SK-N-SH (cell line): ENCODE measurements around the gene KCNMB3. TPM values are rescaled to one million over a fixed set of nuclear protein-coding genes. Genes with fewer than 3 reads are reported as not detected.
"Not testable (repeated sequence)": the region's sequence is repeated elsewhere in the genome, so short reads cannot be mapped to it uniquely, and the experiment has no call there.

ENCODE experiments used
- CTCF ChIA-PET: fragments of 300-600, 350-600 bp; formaldehyde crosslinking; extraction: SDS; loops from one replicate; lab custom pipeline; 2021; lab: Yijun Ruan, JAX
- POLR2A ChIA-PET: fragments of 350-600 bp; sonication (Branson Sonifier 250); formaldehyde crosslinking; extraction: SDS; loops from one replicate; lab custom pipeline; 2020; ENCODE audit warnings: antibody characterized with exemption, inconsistent platforms; lab: Yijun Ruan, JAX
- DNase-seq: peaks from one replicate; pipeline ENCODE4 v3.0.0; 2012
- H2AFZ ChIP-seq: fragments of 200-600 bp; sonication (generic); 2 replicates; pipeline ENCODE4 v1.8.1; 2016; ENCODE audit warnings: antibody characterized with exemption, mild to moderate bottlenecking, low read depth
- H3F3A ChIP-seq: fragments of 200-600 bp; sonication (generic); replicated peaks from 2 replicates; pipeline ENCODE3; 2016; ENCODE audit warnings: antibody characterized with exemption, mild to moderate bottlenecking; ENCODE audit not compliant: insufficient read depth
- H3K27ac ChIP-seq, 2 experiments: fragments of 200-500 bp in 1 of 2; fragments of 200-600 bp in 1 of 2; sonication (Bioruptor generic) in 1 of 2; sonication (generic), shearing (Covaris generic) in 1 of 2; 2 replicates each; pipeline versions ENCODE4 v1.5.1 to v1.6.1; 2014 to 2016; ENCODE audit warnings: low read depth in 2 of 2, inconsistent platforms in 1 of 2, low read length in 1 of 2, mild to moderate bottlenecking in 1 of 2, mixed read lengths in 1 of 2
- H3K27me3 ChIP-seq: fragments of 200-600 bp; sonication (generic), shearing (Covaris generic); 2 replicates; pipeline ENCODE4 v1.6.1; 2016; ENCODE audit warnings: mixed run types; ENCODE audit not compliant: insufficient read depth
- H3K36me3 ChIP-seq, 2 experiments: fragments of 200-500 bp in 1 of 2; fragments of 200-600 bp in 1 of 2; sonication (Bioruptor generic) in 1 of 2; sonication (generic) in 1 of 2; replicated peaks in 1 of 2; 2 replicates each; pipeline versions ENCODE3 to v1.5.1; 2014 to 2016; ENCODE audit warnings: low read length in 1 of 2, mild to moderate bottlenecking in 1 of 2; ENCODE audit not compliant: insufficient read depth in 2 of 2, control insufficient read depth in 1 of 2
- H3K4me1 ChIP-seq, 2 experiments: fragments of 200-500 bp in 1 of 2; fragments of 200-600 bp in 1 of 2; sonication (Bioruptor generic) in 1 of 2; sonication (generic), shearing (Covaris generic) in 1 of 2; 2 replicates each; pipeline versions ENCODE4 v1.5.1 to v1.6.1; 2014 to 2016; ENCODE audit warnings: low read depth in 1 of 2, low read length in 1 of 2, mixed run types in 1 of 2; ENCODE audit not compliant: insufficient read depth in 2 of 2, control insufficient read depth in 1 of 2
- H3K4me2 ChIP-seq: fragments of 200-600 bp; sonication (generic), shearing (Covaris generic); 2 replicates; pipeline ENCODE4 v1.6.1; 2017; ENCODE audit warnings: mixed run types
- H3K4me3 ChIP-seq, 2 experiments: fragments of 200-500 bp in 1 of 2; fragments of 200-600 bp in 1 of 2; sonication (Bioruptor generic) in 1 of 2; sonication (generic), shearing (Covaris generic) in 1 of 2; 2 replicates each; pipeline versions ENCODE4 v1.5.1 to v1.8.1; 2014 to 2016; ENCODE audit warnings: low read depth in 2 of 2, inconsistent platforms in 1 of 2, low read length in 1 of 2, mild to moderate bottlenecking in 1 of 2, mixed read lengths in 1 of 2, moderate library complexity in 1 of 2
- H3K79me2 ChIP-seq: fragments of 200-600 bp; sonication (generic); 2 replicates; pipeline ENCODE4 v1.8.1; 2017; ENCODE audit warnings: mild to moderate bottlenecking; ENCODE audit not compliant: insufficient read depth
- H3K9ac ChIP-seq: fragments of 200-600 bp; sonication (generic); 2 replicates; pipeline ENCODE4 v1.6.1; 2017; ENCODE audit warnings: mixed run types
- H3K9me2 ChIP-seq: fragments of 200-600 bp; sonication (generic); 2 replicates; pipeline ENCODE4 v1.6.1; 2017; ENCODE audit warnings: mixed run types
- H3K9me3 ChIP-seq: fragments of 200-600 bp; sonication (generic); 2 replicates; pipeline ENCODE4 v1.6.1; 2017; ENCODE audit warnings: mixed run types, mild to moderate bottlenecking, moderate library complexity
- H4K20me1 ChIP-seq: fragments of 200-600 bp; sonication (generic); 2 replicates; pipeline ENCODE4 v1.6.1; 2017; ENCODE audit warnings: mild to moderate bottlenecking, mixed run types; ENCODE audit not compliant: insufficient read depth
- ELF1 ChIP-seq: IDR thresholded peaks from 2 replicates; pipeline ENCODE4 v1.4.0; 2012
- FOSL2 ChIP-seq: IDR thresholded peaks from 2 replicates; pipeline ENCODE4 v1.4.0; 2012; ENCODE audit warnings: low read depth, mild to moderate bottlenecking, moderate library complexity, borderline replicate concordance
- FOXJ3 ChIP-seq: sonication (generic); formaldehyde crosslinking; IDR thresholded peaks from 2 replicates; pipeline ENCODE4 v1.5.1; 2020; ENCODE audit warnings: mild to moderate bottlenecking, missing genetic modification reagents
- FOXM1 ChIP-seq: IDR thresholded peaks from 2 replicates; pipeline ENCODE4 v1.4.0; 2012; ENCODE audit warnings: low read depth, mild to moderate bottlenecking
- GABPA ChIP-seq: IDR thresholded peaks from 2 replicates; pipeline ENCODE4 v1.4.0; 2012; ENCODE audit warnings: low read depth, mild to moderate bottlenecking
- GATA2 ChIP-seq: sonication (generic); formaldehyde crosslinking; IDR thresholded peaks from 2 replicates; pipeline ENCODE4 v1.5.0; 2020; ENCODE audit warnings: mild to moderate bottlenecking, missing genetic modification reagents
- IRF3 ChIP-seq: fragments of 150-350 bp; IDR thresholded peaks from 2 replicates; pipeline ENCODE4 v1.6.1; 2016; ENCODE audit warnings: mild to moderate bottlenecking, low read depth, low read length
- MEF2A ChIP-seq: IDR thresholded peaks from 2 replicates; pipeline ENCODE4 v1.4.0; 2012; ENCODE audit warnings: low read depth, borderline replicate concordance
- NFIC ChIP-seq: IDR thresholded peaks from 2 replicates; pipeline ENCODE4 v1.4.0; 2012; ENCODE audit warnings: borderline replicate concordance
- NRF1 ChIP-seq: IDR thresholded peaks from 2 replicates; pipeline ENCODE4 v1.6.1; 2012; ENCODE audit warnings: low read depth, mild to moderate bottlenecking, low read length
- RAD21 ChIP-seq: IDR thresholded peaks from 2 replicates; pipeline ENCODE4 v1.6.1; 2012; ENCODE audit warnings: mild to moderate bottlenecking, low read length
- RCOR1 ChIP-seq: fragments of 150-350 bp; IDR thresholded peaks from 2 replicates; pipeline ENCODE4 v1.6.1; 2017; ENCODE audit warnings: antibody characterized with exemption, low read length
- RFX5 ChIP-seq: IDR thresholded peaks from 2 replicates; pipeline ENCODE4 v1.6.1; 2012; ENCODE audit warnings: mild to moderate bottlenecking, improper control_type of control experiment, low read length
- SMC3 ChIP-seq: IDR thresholded peaks from 2 replicates; pipeline ENCODE4 v1.6.1; 2012; ENCODE audit warnings: low read depth, low read length, improper control_type of control experiment
- TCF12 ChIP-seq: IDR thresholded peaks from 2 replicates; pipeline ENCODE4 v1.4.0; 2012
- TEAD4 ChIP-seq: IDR thresholded peaks from 2 replicates; pipeline ENCODE4 v1.4.0; 2012; ENCODE audit warnings: mild to moderate bottlenecking, borderline replicate concordance; ENCODE audit not compliant: insufficient read depth
- WGBS: methylation state at CpG from one replicate; pipeline ENCODE4 v1.1.6; 2017; ENCODE audit warnings: low lambda C conversion rate; 5-methylcytosine and 5-hydroxymethylcytosine counted together
- polyA plus RNA-seq, 3 experiments: library from polyadenylated mRNA; depleted of rRNA; stranded (reverse); fragments of >200 nt; gene quantifications; 2 replicates each; pipeline ENCODE4 v1.2.3, GENCODE V29; 2012
- TF ChIP-seq, protein P1 (sequence below): IDR thresholded peaks from 2 replicates; pipeline ENCODE4 v1.6.1; 2012; ENCODE audit warnings: mild to moderate bottlenecking, low read depth, low read length, moderate library complexity
- TF ChIP-seq, protein P2 (sequence below): IDR thresholded peaks from 2 replicates; pipeline ENCODE4 v1.4.0; 2012; ENCODE audit warnings: low read depth
- TF ChIP-seq, protein P3 (sequence below): fragments of 200-600 bp; sonication (generic); IDR thresholded peaks from 2 replicates; pipeline ENCODE4 v1.6.1; 2017; ENCODE audit warnings: antibody characterized with exemption, mild to moderate bottlenecking, moderate library complexity
- TF ChIP-seq, protein P4 (sequence below): IDR thresholded peaks from 2 replicates; pipeline ENCODE4; 2012

KCNMB3 gene
- polyA plus RNA-seq, 1 of the 3 experiments (the other 2 are of a cell fraction): 1.1 TPM

DNA sequence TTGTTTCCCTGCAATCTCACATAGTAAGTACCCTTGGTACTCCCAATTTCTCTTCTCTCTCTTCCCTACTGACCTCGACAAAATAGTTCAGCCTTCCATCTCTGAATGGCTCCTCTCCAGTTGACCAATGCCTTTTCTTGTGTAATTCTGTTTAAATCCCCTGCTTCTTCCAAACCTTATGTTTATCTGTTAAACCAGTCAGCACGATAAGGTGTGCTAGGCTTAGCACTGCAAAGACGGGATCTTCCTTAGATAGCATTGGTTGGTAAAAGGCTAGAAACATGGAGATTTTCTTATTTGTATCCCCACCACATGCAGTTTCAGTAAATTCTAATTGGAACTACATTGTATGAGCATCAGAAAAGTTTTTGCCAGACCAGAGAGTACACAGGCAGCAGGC lies 25.8 kb upstream of the KCNMB3 start (continued):
- TF ChIP-seq, protein P1, sequence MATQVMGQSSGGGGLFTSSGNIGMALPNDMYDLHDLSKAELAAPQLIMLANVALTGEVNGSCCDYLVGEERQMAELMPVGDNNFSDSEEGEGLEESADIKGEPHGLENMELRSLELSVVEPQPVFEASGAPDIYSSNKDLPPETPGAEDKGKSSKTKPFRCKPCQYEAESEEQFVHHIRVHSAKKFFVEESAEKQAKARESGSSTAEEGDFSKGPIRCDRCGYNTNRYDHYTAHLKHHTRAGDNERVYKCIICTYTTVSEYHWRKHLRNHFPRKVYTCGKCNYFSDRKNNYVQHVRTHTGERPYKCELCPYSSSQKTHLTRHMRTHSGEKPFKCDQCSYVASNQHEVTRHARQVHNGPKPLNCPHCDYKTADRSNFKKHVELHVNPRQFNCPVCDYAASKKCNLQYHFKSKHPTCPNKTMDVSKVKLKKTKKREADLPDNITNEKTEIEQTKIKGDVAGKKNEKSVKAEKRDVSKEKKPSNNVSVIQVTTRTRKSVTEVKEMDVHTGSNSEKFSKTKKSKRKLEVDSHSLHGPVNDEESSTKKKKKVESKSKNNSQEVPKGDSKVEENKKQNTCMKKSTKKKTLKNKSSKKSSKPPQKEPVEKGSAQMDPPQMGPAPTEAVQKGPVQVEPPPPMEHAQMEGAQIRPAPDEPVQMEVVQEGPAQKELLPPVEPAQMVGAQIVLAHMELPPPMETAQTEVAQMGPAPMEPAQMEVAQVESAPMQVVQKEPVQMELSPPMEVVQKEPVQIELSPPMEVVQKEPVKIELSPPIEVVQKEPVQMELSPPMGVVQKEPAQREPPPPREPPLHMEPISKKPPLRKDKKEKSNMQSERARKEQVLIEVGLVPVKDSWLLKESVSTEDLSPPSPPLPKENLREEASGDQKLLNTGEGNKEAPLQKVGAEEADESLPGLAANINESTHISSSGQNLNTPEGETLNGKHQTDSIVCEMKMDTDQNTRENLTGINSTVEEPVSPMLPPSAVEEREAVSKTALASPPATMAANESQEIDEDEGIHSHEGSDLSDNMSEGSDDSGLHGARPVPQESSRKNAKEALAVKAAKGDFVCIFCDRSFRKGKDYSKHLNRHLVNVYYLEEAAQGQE: no peak
- TF ChIP-seq IRF3: no peak
- TF ChIP-seq, all 33 proteins: peak for 0

DNA sequence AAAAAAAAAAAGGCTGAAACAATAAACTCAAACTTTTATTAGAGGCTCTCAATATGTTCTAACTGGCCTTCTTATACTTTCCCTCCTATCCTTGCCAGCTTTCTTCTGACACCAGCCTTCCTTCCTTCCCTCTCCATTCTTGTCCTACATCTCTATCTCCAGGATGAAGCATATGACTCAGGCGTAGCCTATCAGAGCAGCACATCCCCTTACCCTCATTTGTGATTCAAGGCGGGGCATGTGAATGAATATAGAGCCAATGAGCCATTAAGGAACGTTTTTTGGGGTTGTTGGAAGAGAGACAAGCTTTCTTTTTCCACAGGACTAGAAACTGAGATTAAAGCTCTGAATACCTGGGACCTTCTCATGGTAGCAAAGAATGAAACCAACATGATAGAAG lies 25.1 kb upstream of the KCNMB3 start:
- Histone ChIP-seq H3K27me3 (no peaks in the 10 kb centered on the region), H3K9me3 (no peaks in the 10 kb centered on the region), H2AFZ (no peak overlapping the region), H3K79me2 (no peaks in the 10 kb centered on the region), H3K9ac (no peak overlapping the region), H3F3A (no peaks in the 10 kb centered on the region), H3K4me2 (no peak overlapping the region), H3K27ac (no peak overlapping the region), H3K4me1 (no peaks in the 10 kb centered on the region), H3K4me3 (no peak overlapping the region), H3K36me3 (no peaks in the 10 kb centered on the region), H3K9me2 (no peaks in the 10 kb centered on the region), H4K20me1 (no peaks in the 10 kb centered on the region)
- 63% methylated on average over 3 of the region's 3 CpGs for WGBS
- POLR2A ChIA-PET: no interaction called here
- no peak for TF ChIP-seq SMC3
- TF ChIP-seq MEF2A: no peak
- no peak for TF ChIP-seq FOXJ3
- TF ChIP-seq TCF12: no peak
- no peak for TF ChIP-seq RAD21
- TF ChIP-seq ELF1: no peak
- TF ChIP-seq RCOR1: no peak
- TF ChIP-seq, protein P2, sequence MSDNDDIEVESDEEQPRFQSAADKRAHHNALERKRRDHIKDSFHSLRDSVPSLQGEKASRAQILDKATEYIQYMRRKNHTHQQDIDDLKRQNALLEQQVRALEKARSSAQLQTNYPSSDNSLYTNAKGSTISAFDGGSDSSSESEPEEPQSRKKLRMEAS: no peak
- TF ChIP-seq FOXM1: no peak
- TF ChIP-seq GATA2 (CRISPR knock-in tag): no peak
- no peak for TF ChIP-seq NRF1
- TF ChIP-seq, protein P3, sequence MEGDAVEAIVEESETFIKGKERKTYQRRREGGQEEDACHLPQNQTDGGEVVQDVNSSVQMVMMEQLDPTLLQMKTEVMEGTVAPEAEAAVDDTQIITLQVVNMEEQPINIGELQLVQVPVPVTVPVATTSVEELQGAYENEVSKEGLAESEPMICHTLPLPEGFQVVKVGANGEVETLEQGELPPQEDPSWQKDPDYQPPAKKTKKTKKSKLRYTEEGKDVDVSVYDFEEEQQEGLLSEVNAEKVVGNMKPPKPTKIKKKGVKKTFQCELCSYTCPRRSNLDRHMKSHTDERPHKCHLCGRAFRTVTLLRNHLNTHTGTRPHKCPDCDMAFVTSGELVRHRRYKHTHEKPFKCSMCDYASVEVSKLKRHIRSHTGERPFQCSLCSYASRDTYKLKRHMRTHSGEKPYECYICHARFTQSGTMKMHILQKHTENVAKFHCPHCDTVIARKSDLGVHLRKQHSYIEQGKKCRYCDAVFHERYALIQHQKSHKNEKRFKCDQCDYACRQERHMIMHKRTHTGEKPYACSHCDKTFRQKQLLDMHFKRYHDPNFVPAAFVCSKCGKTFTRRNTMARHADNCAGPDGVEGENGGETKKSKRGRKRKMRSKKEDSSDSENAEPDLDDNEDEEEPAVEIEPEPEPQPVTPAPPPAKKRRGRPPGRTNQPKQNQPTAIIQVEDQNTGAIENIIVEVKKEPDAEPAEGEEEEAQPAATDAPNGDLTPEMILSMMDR: no peak
- TF ChIP-seq GABPA: no peak
- TF ChIP-seq TEAD4: no peak
- TF ChIP-seq RFX5: no peak
- TF ChIP-seq IRF3: no peak
- TF ChIP-seq, protein P4, sequence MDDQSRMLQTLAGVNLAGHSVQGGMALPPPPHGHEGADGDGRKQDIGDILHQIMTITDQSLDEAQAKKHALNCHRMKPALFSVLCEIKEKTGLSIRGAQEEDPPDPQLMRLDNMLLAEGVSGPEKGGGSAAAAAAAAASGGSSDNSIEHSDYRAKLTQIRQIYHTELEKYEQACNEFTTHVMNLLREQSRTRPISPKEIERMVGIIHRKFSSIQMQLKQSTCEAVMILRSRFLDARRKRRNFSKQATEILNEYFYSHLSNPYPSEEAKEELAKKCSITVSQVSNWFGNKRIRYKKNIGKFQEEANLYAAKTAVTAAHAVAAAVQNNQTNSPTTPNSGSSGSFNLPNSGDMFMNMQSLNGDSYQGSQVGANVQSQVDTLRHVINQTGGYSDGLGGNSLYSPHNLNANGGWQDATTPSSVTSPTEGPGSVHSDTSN: no peak
- TF ChIP-seq FOSL2: no peak
- TF ChIP-seq NFIC: no peak
- CTCF ChIA-PET: interaction anchor here (1.2 kb wide), 1 partner anchor 39 kb away, joined by 3 read pairs; no protein-coding TSS in a partner anchor
- DNase-seq: no peak

DNA sequence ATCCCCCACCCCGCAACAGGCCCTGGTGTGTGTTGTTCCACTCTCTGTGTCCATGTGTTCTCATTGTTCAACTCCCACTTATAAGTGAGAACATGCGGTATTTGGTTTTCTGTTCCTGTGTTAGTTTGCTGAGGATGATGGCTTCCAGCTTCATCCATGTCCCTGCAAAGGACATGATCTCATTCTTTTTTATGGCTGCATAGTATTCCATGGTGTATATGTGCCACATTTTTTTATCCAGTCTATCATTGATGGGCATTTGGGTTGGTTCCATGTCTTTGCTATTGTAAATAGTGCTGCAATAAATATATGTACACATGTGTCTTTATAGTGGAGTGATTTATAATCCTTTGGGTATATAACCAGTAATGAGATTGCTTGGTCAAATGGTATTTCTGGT lies 23.5 kb upstream of the KCNMB3 start:
- H4K20me1 ChIP-seq, H3K4me2 ChIP-seq, H3K27me3 ChIP-seq, H3K4me1 ChIP-seq, H3K79me2 ChIP-seq, POLR2A ChIA-PET, H3K4me3 ChIP-seq, H3K9me2 ChIP-seq, H3K9ac ChIP-seq, H3K36me3 ChIP-seq, H2AFZ ChIP-seq, DNase-seq, CTCF ChIA-PET, H3K9me3 ChIP-seq, H3K27ac ChIP-seq, H3F3A ChIP-seq: not testable (repeated sequence)
- 57% methylated on average over 2 of the region's 2 CpGs for WGBS
